PFSK-1 (cell line): ENCODE results near the gene INPP5F.

Source experiments
- FOXP2 ChIP-seq: optimal IDR thresholded peaks from 2 replicates; pipeline ENCODE3; 2011; ENCODE audit warnings: borderline replicate concordance, control low read depth, inconsistent platforms; ENCODE audit not compliant: insufficient read depth; ENCODE audit errors: extremely low read length, extremely low read depth
- POLR2AphosphoS5 ChIP-seq: IDR thresholded peaks from 2 replicates; pipeline ENCODE4 v1.6.1; 2012; ENCODE audit warnings: low read depth, mild to moderate bottlenecking, control low read depth, low read length, moderate library complexity
- REST ChIP-seq, 2 experiments: IDR thresholded peaks; 2 replicates each; pipeline versions ENCODE4 v1.6.1 to v1.8.0; 2011 to 2012; ENCODE audit warnings: low read depth in 2 of 2, low read length in 2 of 2, control low read depth in 1 of 2, inconsistent platforms in 1 of 2, mild to moderate bottlenecking in 1 of 2, moderate library complexity in 1 of 2; ENCODE audit not compliant: insufficient read depth in 1 of 2
- SIN3A ChIP-seq: IDR thresholded peaks from 2 replicates; pipeline ENCODE4 v1.6.1; 2012; ENCODE audit warnings: mild to moderate bottlenecking, low read length, moderate library complexity, borderline replicate concordance; ENCODE audit not compliant: insufficient read depth
- TAF1 ChIP-seq: IDR thresholded peaks from 2 replicates; pipeline ENCODE4 v1.6.1; 2012; ENCODE audit warnings: low read length, control low read depth, borderline replicate concordance; ENCODE audit not compliant: insufficient read depth

Gene INPP5F

GRCh38 chr10:119776536-119776935, 50.7 kb downstream of the INPP5F start:
- TF ChIP-seq SIN3A (no peak), POLR2AphosphoS5 (no peak), FOXP2 (no peak), TAF1 (no peak), REST (IDR thresholded peaks at IDR 0.05; ENCODE audit: insufficient read depth in 1 of 2, low read depth in 2 of 2, low read length in 2 of 2) (no peak)

GRCh38 chr10:119777686-119778085, 51.8 kb downstream of the INPP5F start:
- TF ChIP-seq REST (IDR thresholded peaks at IDR 0.05; ENCODE audit: insufficient read depth in 1 of 2, low read depth in 2 of 2, low read length in 2 of 2) (no peak), SIN3A (no peak), TAF1 (no peak), POLR2AphosphoS5 (no peak), FOXP2 (no peak)

GRCh38 chr10:119778776-119779445, 53.1 kb downstream of the INPP5F start:
- TF ChIP-seq POLR2AphosphoS5 (no peak), FOXP2 (no peak), REST (IDR thresholded peaks at IDR 0.05; ENCODE audit: insufficient read depth in 1 of 2, low read depth in 2 of 2, low read length in 2 of 2) (no peak), SIN3A (no peak), TAF1 (no peak)

GRCh38 chr10:119780879-119781480, 55.1 kb downstream of the INPP5F start:
- TF ChIP-seq FOXP2 (no peak), REST (IDR thresholded peaks at IDR 0.05; ENCODE audit: insufficient read depth in 1 of 2, low read depth in 2 of 2, low read length in 2 of 2) (no peak), POLR2AphosphoS5 (no peak)

- TF ChIP-seq SIN3A: no peak
- no peak for TF ChIP-seq POLR2AphosphoS5
- no peak for TF ChIP-seq FOXP2
- no peak for TF ChIP-seq REST (IDR thresholded peaks at IDR 0.05; ENCODE audit: insufficient read depth in 1 of 2, low read depth in 2 of 2, low read length in 2 of 2)
Observed at GRCh38 chr10:119781498-119781897, 55.6 kb downstream of the INPP5F start.
